Measurements from ENCODE around the gene HOMER2.

DNA sequence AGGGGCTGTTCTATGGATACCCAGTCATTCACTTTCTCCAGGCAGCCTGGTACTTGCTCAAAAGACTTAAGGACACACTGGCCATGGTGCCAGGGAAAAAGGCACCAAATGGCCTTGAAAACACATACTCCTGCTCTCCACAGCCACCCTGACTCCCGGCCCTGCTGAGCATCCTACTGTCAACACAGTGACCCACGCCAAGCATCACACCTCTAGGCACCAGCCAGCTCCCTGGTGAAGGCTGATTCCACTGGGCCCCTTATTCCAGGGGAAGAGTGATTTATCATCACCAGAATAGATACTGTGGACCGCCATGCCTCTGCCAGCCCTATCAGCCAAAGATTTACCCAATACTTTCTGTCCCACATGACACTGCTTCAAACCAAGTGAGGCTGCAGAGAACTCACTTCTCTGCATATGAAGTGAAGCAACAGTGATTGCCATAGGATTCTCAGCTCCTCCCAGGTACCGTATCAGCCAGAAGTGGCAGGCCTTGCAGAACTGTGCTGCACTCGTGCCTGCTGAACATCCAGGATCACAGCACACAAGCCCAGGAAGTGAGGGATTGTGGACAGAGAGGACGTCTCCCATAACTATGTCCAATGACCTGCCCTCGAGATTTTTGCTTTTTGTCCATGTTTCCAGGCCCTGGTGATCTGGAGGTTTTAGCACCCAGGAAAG lies 79.4 kb downstream of the HOMER2 start:
- TF ChIP-seq, protein P1, sequence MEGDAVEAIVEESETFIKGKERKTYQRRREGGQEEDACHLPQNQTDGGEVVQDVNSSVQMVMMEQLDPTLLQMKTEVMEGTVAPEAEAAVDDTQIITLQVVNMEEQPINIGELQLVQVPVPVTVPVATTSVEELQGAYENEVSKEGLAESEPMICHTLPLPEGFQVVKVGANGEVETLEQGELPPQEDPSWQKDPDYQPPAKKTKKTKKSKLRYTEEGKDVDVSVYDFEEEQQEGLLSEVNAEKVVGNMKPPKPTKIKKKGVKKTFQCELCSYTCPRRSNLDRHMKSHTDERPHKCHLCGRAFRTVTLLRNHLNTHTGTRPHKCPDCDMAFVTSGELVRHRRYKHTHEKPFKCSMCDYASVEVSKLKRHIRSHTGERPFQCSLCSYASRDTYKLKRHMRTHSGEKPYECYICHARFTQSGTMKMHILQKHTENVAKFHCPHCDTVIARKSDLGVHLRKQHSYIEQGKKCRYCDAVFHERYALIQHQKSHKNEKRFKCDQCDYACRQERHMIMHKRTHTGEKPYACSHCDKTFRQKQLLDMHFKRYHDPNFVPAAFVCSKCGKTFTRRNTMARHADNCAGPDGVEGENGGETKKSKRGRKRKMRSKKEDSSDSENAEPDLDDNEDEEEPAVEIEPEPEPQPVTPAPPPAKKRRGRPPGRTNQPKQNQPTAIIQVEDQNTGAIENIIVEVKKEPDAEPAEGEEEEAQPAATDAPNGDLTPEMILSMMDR (conservative IDR thresholded peaks at IDR 0.05; ENCODE audit: low read length), result no peak
- TF ChIP-seq EZH2phosphoT487 (IDR thresholded peaks at IDR 0.05; ENCODE audit: borderline replicate concordance, low read depth, low read length), result no peak
